ENCODE measurements around the gene KRT38.

The KRT38 gene

GRCh38 chr17:41421617-41422016 lies 19.2 kb downstream of the KRT38 start:
- DNase-seq (ENCODE audit: low spot score), result no peak

DNA sequence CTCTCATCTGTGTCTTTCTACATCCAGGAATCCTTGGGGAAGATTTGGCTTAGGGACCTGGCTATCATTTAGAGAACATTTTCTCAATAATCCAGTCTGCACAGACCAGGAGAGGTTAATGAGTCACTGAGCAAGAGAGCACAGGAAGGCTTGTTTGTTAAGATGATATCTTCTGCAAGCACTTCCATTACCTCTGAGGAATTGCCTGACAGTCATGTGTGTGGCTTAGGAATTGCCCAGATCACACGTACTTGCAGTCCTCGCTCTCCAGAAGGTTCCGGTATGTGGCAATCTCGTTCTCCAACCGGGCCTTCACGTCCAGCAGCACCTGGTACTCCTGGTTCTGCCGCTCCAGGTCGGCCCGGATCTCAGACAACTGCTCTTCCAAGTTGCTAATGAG lies 19.7 kb downstream of the KRT38 start:
- no peak for DNase-seq (ENCODE audit: low spot score)

DNA sequence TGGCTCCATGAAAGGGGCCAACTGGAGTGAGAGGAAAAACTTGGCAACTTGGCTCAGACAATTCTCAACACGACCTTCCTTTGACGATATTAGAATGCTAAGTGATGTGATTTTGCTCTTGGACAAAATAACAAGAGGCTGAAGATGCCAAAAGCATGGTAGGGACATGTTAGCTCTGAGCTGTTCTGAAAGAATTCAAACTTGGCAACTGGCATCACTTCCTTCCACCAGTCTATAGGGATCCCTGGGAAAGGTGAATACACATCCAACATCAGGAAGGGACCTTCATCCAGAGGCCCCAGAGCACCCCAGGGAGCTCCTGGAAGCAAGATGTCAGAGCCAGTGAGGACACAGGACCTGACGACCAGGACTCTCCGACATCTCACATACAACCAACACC lies 20.6 kb downstream of the KRT38 start:
- DNase-seq (ENCODE audit: low spot score), result no peak

- no peak for DNase-seq (ENCODE audit: low spot score)
These were observed 21.1 kb downstream of the KRT38 start for GRCh38 chr17:41419716-41420115.

DNA sequence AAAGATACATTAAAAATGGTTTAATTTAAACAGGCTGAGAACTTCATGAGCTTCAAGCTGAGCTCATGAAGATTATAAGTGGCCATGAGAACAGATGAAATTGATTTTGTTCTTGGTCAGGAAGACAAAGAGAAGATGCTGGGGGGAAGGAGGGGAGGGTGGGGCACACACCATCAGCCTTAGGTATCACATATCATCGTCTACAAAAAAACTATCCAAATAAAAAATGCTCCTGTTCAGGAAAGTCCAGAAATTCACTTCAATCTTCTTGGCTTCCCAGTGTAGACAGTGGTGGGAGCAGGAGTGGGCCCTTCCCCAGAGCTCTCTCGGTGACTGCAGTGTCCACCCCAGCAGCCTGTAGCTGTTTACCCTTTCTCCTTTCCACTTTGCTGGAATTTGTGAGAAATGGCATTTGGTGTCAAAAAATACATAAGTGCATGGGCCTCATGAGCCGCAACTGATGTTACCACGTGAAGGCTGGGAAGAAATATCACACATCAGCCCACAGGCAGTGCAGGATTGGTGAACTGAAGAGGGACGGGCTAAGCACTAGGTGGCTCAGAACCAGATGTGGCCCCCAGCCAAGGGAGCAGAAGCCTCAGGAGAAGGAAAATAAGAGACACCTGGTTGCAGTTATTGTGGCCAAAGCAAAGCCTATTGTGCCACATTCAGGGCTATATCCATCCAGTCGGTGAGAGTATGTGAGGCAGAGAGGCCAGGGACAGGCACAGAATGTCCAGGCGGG lies 22.5 kb downstream of the KRT38 start:
- no peak for DNase-seq (ENCODE audit: low spot score)

DNA sequence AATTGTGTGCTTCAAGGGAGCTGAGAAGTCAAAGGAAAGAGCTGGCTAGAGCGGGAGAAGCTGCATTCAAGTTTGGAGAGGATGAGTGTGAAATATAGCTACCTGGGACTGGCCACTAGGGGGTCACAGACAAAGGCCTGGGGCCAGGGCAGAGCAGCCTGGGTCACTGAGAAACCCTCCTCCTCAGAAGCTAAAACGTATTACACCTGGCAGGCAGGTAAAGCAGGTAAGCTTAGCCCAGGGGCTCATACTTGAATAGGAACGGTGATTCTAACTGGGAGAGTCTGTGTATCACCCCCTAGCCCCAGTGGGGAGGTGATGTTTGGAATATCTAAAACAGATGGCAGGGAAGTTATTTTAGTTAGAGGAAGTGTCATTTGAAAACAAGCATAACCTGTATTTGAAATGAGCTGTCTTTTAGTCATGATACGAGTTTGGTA lies 23.2 kb downstream of the KRT38 start:
- no peak for DNase-seq (ENCODE audit: low spot score)

DNA sequence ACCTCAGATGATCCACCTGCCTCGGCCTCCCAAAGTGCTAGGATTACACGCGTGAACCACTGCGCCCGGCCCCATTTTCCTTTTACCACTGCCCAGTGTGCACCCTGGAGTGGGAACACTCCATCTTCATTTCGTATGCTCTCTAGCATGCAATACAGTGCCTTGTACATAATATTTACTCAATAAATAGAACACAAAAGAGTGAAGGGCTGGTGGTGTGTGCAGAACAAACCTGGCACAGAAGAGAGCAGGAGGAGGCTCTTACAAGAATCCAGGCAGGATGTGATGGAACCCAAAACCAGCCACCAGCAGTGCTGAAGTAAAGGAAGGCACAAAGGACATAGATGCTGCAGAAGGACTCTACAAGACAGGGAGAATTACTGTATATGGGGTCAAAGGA lies 23.7 kb downstream of the KRT38 start:
- DNase-seq (ENCODE audit: low spot score), result no peak

- no peak for DNase-seq (ENCODE audit: low spot score)
These were observed 24.3 kb downstream of the KRT38 start for GRCh38 chr17:41416479-41416878.

DNA sequence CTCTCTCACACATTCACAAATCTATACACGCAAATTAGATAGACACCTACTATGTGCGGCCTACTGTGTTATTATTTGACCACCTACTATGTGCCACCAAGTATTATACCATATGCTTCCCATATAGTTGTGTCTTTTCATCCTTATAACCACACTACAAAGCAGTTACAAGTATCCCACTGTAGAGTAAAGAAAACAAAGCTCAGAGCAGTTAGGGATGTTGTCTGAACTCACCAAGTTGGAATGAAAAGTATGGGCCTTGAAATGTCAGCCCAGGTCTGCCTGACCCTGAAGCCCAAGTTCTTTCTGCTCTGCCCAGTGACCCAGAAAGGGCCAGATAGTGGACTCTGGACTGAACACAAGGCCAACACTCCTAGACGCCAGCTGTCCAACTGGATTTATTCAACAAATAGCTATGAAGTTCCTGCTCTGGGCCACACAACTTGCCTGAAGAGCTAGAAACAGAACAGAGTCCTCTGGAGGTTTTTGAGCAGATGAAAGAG lies 24.9 kb downstream of the KRT38 start:
- DNase-seq (ENCODE audit: low spot score), result no peak

DNA sequence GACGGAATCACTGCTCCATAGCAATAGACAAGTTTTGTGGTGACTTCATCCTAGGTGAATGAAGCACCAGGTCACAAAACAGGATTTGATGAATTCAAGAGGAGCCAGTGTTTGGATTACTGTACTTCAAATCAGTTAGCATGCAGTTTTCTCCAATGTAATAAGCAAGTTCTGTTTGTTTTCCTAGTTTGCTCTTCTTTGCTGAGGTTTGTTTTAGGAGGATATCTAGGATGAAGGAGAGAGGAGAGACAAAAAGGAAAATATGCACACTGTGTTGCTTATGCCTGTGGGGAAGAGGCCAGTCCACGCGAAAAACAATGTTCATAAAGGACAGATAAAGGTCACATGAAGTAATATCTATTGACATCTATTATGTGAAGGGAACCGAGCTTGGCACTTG lies 25.4 kb downstream of the KRT38 start:
- no peak for DNase-seq (ENCODE audit: low spot score)

- DNase-seq (ENCODE audit: low spot score), result no peak
These were observed 26.8 kb downstream of the KRT38 start for GRCh38 chr17:41413982-41414381.

- no peak for DNase-seq (ENCODE audit: low spot score)
These were observed 27.3 kb downstream of the KRT38 start for GRCh38 chr17:41413353-41413957.

DNA sequence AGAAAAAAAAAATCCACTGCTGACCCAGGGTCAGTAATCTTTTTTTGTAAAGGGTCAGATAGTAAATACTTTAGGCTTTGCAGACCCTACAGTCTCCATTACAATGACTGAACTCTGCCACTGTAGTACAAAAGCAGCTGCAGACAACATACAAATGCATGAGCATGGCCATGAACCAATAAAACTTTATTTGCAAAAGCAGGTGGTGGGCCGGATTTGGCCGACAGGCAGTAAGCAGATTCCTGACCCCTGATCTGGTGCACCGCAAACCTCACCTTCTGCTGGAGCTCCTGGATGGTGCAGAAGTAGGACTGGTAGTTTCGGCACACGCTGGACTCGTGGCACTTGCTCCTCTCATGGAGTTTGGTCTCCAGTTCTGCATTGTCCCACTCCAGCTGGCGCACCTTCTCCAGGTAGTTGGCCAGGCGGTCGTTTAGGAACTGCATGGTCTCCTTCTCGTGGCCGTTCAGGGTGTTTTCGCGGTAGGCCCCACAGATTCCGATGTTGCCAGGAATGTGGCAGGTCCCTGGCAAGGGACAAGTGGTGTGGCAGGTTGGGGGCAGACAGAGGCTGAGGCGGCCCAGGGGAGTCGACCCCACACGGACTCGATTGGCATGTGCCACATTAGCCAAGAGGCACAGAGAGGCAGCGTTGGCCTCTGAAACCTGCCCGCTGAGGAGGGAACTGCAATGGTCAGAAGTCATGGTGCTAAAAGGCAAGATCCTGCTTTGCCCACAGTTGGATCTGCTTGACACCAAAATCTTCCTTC lies 29.5 kb downstream of the KRT38 start:
- no peak for DNase-seq (ENCODE audit: low spot score)

GRCh38 chr17:41407226-41407625 lies 33.6 kb downstream of the KRT38 start:
- DNase-seq (ENCODE audit: low spot score), result no peak

GRCh38 chr17:41406205-41406604 lies 34.6 kb downstream of the KRT38 start:
- no peak for DNase-seq (ENCODE audit: low spot score)

DNA sequence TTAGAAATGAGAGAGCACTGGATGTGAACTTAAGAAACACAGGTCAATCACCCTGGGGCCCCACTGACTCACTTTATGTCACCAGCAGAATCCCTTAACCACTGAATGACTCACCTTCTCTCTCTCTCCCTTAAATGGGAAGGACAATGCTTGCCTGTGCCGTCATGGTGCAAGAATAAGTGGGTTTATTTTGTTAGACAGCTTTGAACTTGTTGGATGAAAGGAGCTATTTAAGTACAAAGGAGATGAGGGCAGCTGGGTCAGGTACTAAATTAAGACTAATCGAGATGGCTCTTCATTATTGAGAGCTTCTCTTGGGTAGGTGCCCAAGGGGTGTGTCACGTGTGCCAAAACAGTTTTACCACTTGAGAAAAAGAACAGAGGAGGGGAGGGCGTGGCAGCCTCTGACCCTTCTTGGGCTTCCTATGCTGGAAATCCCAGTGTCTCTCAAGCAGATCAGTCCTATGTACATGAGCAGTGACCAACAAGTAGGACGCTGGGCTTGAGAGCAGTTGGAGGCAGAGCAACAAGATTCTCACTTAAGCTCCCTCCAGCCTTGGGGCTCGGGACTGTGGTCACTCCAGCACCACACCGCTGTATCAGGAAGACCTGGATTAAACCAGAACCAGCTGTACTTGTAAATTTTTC lies 36.6 kb downstream of the KRT38 start:
- peak; percentile 96 for DNase-seq (ENCODE audit: low spot score)

- peak; percentile 53 for DNase-seq (ENCODE audit: low spot score)
These were observed 37.3 kb downstream of the KRT38 start for GRCh38 chr17:41403404-41404023.

- DNase-seq (ENCODE audit: low spot score), result no peak
These were observed 38.6 kb downstream of the KRT38 start for GRCh38 chr17:41402161-41402560.

GRCh38 chr17:41396996-41397660 lies 43.7 kb downstream of the KRT38 start, which contains the start of gene KRT31:
TSS of gene KRT31 (minus strand) at chr17:41397608. CDS start at chr17:41397539, 69 bp downstream.
- DNase-seq (ENCODE audit: low spot score), result no peak

- DNase-seq (ENCODE audit: low spot score), result no peak
These were observed 44.4 kb downstream of the KRT38 start for GRCh38 chr17:41396340-41396739.

DNA sequence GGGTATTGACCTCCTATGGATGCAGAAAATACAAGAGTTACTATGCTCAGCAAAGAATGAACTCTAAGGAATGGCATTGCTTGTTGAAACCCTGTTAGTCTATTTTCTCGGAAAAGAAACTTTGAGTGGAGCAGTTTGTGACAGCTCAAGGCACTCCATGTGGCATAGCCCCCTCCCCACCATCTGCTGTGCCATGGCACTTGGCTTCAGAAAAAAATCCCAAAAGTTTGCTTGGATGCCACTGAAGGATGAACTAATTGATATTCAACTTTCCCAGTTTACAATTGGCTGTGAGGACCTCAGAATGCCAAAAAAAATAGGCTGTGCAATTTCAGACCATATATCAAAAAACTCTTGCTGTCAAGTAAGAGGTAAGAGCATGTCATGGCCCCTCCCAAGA lies 45.2 kb downstream of the KRT38 start:
- DNase-seq (ENCODE audit: low spot score), result no peak
